HG02798 (cell line): ENCODE measurements around the gene PEX16.
A peak's percentile ranks its signal among the peaks of the same experiment; 100 is the strongest.

Experiments
- ATAC-seq: cut with Tn5 transposase; IDR thresholded peaks from one replicate; pipeline ENCODE4 v1.9.1; 2021; ENCODE audit warnings: mild to moderate bottlenecking; ENCODE audit not compliant: unreplicated experiment, poor library complexity

The PEX16 gene

GRCh38 chr11:45917623-45918330, at the start of gene PEX16:
Gene PEX16, minus strand, starts transcription at chr11:45917877. Its CDS starts 66 bp downstream, at chr11:45917811.
- ATAC-seq, result peak; percentile 85

GRCh38 chr11:45964911-45965389, 47.3 kb upstream of the PEX16 start:
- peak; percentile 73 for ATAC-seq

- ATAC-seq, result no peak
Observed at GRCh38 chr11:45961751-45962240, 44.1 kb upstream of the PEX16 start.

DNA sequence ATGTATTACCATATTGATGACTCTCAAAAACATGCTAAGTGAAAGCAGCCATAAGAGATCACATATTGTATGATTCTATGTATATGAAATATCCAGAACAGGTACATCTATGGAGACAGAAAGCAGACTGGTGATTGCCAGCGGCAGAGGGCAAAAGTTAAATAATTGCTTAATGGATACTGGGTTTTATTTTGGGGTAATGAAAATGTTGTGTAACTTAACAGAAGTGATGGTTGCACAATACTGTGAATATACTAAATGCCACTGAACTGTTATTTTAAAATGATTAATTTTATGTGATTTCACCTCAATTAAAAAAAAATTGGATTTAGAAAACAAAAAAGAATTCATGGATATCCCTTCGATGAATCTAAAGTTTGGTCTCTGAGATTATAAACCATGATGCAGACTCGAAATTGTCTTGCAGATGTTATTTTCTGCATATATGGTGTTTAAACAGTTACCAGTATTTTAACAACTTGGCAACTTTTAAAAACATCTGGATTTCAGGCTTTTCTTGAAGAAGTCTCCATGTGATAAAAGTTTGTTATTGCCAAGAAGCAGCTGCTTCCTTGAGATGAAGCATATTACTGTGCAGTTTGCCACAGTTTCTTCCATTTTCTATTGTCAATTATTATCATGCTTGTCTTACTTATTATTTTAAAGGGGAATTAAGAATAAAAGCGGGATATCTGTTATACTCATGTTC, 42.9 kb upstream of the PEX16 start:
- no peak for ATAC-seq

DNA sequence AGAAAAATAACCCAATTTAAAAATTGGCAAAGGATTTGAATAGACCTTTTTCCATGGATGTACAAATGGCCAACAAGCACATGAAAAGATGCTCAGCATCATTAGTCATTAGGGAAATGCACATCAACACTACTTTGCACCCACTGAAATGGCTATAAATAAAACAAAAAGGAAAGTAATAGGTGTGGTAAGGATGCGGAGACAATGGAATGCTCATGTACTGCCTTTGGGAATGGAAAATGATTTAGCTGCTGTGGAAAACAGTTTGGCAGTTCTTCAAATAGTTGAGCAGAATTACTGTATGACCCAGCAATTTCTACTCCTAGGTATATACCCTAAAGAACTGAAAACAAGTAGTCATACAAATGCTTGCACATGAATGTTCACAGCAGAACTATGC, 42.2 kb upstream of the PEX16 start:
- ATAC-seq, result no peak

DNA sequence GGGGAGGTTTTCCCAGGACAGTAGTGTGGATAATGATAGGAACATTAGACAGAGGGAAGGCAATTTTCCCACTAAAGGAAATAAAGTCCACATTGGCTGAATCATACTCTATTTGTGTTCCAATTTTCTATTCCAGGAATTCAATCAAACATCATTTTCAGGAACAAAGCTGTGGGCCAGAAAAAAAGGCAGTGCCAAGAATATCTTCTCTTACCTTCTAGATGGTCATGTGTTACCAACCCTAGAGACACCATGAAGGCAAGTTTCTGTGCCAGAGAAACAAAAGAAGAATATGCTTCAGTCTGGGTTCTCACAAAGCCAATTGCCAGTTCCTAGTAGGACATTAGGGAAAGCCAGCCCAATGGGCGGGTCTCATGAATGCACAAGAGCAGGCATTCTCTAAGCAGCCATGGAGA, 32.3 kb upstream of the PEX16 start:
- no peak for ATAC-seq

DNA sequence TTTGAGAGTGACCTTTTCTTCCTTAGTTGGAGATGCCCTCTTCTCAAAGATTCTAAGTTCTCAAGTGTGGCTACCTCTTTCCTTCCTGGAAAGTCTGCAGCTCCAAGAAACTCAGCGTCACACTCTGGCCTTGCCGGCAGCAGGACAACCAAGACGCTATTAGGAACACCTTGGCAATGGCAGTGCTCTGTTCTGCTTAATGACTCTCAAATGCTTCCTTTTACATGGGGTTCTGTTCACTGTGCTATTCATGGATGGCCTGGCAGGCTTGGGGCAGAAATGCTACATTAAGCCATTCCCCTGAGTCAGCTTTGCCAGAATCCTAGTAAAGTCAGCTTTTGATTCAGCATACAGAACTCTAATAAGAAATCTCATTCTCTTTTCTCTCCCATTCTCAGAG, 30.7 kb upstream of the PEX16 start:
- no peak for ATAC-seq

DNA sequence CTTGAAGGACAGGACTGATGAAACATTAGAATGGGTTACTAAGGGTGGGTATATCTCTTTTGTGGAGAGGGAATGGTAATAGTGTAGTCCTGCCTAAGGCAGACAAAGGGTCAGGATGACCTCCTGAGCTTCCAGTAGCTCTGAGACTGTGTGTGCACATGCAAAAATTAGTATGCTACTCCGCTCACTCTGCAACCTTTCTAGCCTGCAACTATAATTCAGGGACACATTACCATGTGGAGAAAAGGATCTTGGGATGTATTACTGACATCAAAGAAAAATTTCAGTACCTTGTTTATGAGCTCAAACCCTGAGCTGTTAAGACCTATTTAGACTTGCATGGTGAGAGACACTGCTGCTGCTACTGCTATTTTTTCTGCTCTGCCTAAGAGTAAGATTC, 30.2 kb upstream of the PEX16 start:
- no peak for ATAC-seq

DNA sequence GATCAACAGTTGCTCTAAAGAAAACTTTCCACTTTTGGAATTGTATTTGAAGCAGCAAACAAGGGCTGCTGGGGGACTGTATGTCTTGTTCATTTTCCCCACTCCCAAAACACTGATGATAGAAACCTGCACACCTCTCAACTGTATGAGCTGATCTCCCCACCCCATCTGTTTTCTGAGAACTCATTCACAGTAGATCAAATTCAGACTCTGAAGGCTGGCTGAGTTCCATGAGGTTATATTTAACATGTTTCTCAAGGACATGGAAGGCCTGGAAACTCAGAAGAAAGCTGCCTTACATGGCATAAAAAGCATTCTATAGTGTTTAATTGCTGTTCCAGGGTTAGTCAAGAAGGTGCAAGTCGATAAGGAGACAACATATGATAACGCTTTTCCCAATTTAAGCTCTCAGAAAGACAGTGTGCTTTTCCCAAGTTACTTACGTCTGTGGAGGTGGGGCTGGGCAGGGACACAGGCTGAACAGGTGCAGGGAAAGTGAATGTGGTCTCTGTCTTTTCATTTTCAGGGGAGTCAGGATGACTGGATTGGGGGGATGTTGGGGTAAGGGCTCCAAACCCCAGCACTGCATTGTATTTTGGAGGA, 27.8 kb upstream of the PEX16 start:
- ATAC-seq, result no peak

DNA sequence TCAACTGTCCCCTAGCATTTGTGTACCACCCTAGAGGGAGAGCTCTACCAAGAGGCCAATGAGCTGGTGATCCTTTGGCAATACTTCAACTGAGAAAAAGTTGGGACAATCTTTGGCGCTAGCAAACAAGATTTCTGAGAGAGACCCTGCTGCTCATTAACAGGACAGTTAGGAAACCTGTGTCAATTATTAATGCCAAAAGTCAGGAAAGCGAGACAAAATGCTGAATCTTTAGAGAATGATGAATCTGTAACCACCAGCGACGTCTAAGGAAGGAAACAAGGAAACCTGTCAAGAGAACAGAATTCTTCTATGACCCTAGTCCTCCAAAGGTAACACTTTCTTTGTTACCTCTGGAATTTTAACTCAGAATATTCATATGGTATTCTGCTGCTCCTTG, 24.7 kb upstream of the PEX16 start:
- no peak for ATAC-seq

- no peak for ATAC-seq
Observed at GRCh38 chr11:45941285-45941684, 23.6 kb upstream of the PEX16 start.

GRCh38 chr11:45939836-45940235, 22.2 kb upstream of the PEX16 start:
- ATAC-seq, result no peak

GRCh38 chr11:45937916-45938315, 20.2 kb upstream of the PEX16 start:
- ATAC-seq, result no peak

GRCh38 chr11:45936511-45937054, 18.9 kb upstream of the PEX16 start:
- no peak for ATAC-seq

DNA sequence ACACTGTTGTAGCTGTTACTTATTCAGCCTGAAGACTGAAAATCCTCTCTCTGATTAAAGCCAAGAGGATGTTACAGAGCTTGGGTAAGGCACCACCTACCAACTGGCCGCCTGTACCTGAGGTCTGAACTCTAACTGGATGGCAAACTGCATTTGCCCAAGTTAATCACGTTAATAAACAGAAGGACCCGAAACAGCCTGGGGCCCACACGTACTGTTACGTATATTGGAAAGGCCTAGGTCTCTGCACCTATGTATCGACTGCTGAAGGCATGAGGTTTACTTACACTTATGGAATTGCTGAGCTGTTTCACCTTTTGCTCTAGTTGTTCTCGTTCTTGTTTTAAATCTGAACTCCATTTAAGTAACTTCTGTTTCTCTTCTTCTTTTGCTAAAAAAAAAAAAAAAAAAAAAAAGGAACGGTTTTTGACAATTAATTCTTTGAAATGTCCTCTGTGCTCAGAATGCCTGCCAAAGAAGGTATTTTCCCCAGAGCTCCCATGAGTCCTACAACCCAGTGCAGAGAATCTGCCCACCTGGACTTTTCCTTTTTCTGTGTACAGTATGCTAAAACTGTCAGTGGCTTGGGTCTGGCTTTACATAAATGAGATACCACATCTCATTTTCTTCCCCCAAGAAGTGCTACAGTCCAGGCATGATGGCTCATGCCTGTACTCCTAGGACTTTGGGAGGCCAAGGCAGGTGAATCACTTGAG, 17.8 kb upstream of the PEX16 start:
- no peak for ATAC-seq

GRCh38 chr11:45934580-45935318, 17.1 kb upstream of the PEX16 start:
- no peak for ATAC-seq

- ATAC-seq, result no peak
Observed at GRCh38 chr11:45933846-45934579, 16.3 kb upstream of the PEX16 start.

DNA sequence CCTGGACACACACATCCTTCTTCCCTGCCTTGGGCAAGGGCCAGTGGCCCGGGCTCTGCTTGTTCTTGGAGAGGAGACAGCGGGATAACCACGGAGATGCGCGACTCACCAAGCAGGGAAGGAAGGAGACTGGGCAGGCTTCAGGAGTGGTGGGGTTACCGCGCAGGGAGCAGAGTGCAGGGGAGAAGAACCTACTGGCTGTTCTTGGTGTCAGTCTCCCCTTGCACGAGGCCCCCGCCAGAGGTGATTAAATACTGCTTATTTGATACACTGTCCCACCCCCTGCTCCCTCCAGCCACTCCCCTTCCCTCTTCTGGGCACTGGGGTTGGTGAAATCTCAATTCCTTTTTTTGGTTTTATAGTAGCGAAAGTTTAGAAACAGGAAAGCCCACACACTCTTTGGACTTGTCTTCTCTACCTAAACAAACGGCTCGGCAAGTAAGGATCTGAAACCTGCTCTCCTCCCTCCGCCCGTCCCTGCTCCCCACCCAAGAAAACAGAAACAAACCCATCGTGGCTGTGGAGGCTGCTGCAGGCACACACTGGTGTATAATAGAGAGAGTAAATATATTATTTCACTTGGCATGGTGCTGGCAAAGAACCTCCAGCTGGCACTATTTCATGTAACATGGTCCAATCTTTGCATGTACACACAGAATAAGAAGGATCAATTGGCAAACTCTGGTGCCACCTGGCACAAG, 15.6 kb upstream of the PEX16 start:
- no peak for ATAC-seq
